GM06990 (cell line): Measurements from ENCODE around the gene MKRN3.

Experiments
- DNase-seq: peaks from one replicate; pipeline ENCODE4 v3.0.0-alpha.2; 2011; ENCODE audit not compliant: insufficient read length; ENCODE audit errors: extremely low read depth
- H3K27me3 ChIP-seq: replicated peaks from 2 replicates; pipeline ENCODE4 v1.6.0; 2011; ENCODE audit warnings: low read length; ENCODE audit not compliant: control insufficient read depth, insufficient read depth
- H3K36me3 ChIP-seq: 2 replicates; pipeline ENCODE4 v1.5.1; 2011; ENCODE audit warnings: low read length; ENCODE audit not compliant: control insufficient read depth, insufficient read depth
- H3K4me3 ChIP-seq: replicated peaks from 2 replicates; pipeline ENCODE4 v1.5.1; 2011; ENCODE audit warnings: low read depth, mild to moderate bottlenecking, control low read depth, low read length
- CTCF ChIP-seq: IDR thresholded peaks from 2 replicates; pipeline ENCODE4 v1.5.1; 2011; ENCODE audit warnings: low read length, control low read depth, mild to moderate bottlenecking, inconsistent platforms; ENCODE audit not compliant: insufficient read depth, poor library complexity, severe bottlenecking

Gene MKRN3

GRCh38 chr15:23602124-23602523 lies 36.6 kb downstream of the MKRN3 start:
- TF ChIP-seq CTCF: no peak
- DNase-seq: no peak

GRCh38 chr15:23606226-23606625 lies 40.8 kb downstream of the MKRN3 start:
- Histone ChIP-seq H3K36me3 (no peaks in the 10 kb centered on the region), H3K27me3 (no peaks in the 10 kb centered on the region), H3K4me3 (no peak overlapping the region)
- no peak for DNase-seq
- no peak for TF ChIP-seq CTCF

More at GRCh38 chr15:23602124-23602523, 36.6 kb downstream of the MKRN3 start:
- H3K27me3 ChIP-seq: no peaks in the 10 kb centered on the region
- H3K36me3 ChIP-seq: no peaks in the 10 kb centered on the region
- no peak overlapping the region for H3K4me3 ChIP-seq

- Histone ChIP-seq H3K4me3 (no peak overlapping the region), H3K36me3 (no peaks in the 10 kb centered on the region), H3K27me3 (no peaks in the 10 kb centered on the region)
- no peak for TF ChIP-seq CTCF
- DNase-seq: no peak
Observed at GRCh38 chr15:23616536-23616935, 51.1 kb downstream of the MKRN3 start.
